CD4-positive, alpha-beta T cell treated with Interferon alpha-2 for 1 hour (primary cell): Measurements from ENCODE around the gene EPHA7.
A peak's percentile ranks its signal among the peaks of the same experiment; 100 is the strongest.

Experiments
- DNase-seq, 2 donors: peaks; one replicate each; pipeline ENCODE4 v3.0.0-alpha.2; 2020 to 2022

The EPHA7 gene

DNA sequence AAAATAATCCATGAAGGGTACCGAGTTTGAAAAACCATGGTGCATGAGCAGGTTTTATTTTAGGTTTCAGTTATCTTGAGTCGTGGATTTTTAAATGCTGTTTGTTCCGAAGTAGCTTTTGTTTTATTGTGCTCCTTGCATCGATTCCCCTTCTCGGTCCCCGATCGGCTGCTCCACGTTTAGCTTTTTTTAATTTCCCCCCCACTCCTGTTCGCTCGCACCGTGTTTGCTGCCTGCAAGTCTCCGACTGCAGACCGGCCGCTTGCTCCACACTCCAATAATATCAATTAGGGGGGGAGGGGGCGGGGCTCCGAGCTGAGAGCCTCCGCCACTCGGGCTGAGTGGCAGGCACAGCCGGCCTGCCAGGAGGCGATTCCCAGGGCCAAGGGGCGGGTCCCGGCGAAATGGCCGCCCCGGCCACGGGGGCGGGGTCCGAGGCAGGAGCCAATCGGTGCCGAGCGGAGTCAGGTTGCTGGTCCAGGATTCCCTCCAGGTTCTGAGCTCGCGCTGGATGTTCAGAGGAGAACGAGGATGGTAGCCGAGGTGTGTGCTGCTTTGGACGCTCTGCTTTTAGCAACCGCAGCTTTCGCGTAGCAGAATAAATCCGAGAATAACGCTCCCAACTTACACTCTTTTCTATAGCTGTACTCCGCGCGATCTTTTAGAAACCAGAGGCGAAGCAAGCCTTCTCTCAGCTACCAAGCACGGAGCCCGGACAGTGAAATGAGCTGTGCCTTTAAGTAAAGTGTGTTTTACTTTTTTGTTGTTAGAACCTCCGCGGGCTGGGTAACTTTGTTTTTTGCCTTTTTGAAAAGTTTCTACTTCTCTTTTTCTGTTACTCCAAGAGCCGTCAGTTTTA is at the start of gene EPHA7:
TSS of gene EPHA7 (minus strand) at position 256 of the 859 bp plus-strand sequence. CDS start at position 38, 218 bp downstream.
- DNase-seq = peak in 1 of 2 donors; percentile 22

DNA sequence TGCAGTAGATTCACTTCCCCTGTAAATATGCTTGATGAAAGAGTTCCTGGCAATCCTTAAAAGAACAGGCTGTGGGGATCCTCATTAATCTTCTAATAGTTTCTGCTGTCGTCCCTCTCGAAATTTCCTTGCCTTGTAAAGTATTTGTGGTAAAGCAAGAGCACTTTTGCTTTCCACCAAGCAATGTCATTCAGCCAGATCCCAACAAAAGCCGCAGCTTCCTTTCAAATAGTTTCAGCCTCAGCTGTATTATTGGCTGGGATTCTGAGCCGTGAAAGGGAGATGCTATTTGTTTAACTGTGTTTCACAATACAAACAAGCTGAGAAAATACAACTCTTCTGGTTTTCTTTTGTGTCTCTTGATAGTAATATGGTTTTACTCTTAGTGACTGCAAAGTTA is 48.9 kb upstream of the EPHA7 start:
- DNase-seq = no peak

DNA sequence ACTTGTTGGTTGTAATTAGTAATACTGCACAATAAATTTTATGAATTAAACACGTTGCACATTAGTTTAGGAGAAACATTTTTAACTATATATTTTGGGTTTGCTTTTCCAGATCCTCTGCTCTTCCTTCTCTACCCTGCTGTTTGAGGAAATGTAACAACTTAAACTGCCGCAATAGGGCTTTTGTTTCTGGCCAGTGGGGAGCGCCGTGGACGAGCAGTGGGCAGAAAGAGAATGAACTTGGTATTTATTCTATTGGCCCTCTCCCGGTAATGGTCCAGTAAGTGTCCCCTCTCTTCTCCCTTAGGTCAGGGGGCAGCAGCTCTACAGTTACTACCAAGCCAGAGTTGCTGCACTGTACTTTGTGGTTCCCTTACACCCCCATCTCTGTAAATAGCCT is 35.2 kb upstream of the EPHA7 start:
- no peak for DNase-seq

DNA sequence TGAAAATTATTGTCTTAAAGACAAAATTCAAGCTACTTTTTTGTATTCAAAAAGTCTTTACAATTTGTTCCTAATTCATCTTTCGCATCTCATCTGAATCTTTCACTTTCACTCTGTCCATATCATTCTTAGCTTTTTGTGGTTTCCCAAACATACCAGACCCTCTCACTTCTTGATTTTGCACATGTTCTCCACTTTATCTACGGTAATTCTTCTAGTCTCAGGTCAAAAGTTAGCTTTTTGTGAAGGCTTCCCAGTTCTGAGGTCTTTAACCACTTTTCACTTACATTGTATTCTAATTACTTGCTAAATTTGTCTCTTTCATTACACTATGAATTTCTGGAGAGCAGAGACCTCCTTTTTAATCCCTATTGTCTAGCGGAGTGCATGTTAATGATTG is 34.6 kb upstream of the EPHA7 start:
- DNase-seq = no peak

DNA sequence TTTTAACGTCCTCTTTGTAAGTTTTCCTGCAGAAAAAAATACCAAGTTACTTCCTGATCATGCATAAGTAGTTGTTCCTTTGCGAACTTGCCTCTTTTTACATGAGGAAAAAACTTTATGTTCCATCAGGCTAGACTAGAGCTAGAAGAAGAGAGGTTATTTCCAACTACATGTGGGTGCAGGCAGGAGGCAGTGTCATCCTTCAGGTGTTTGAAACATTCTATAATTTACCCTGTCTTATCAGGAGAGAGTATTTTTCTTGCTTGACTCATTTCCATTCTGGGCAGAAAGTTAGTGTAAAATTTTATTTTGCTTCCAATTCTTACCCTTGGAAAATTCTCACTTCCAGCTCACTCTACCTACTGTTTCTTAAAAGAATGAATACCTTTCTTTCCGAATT is 28.5 kb upstream of the EPHA7 start:
- no peak for DNase-seq

DNA sequence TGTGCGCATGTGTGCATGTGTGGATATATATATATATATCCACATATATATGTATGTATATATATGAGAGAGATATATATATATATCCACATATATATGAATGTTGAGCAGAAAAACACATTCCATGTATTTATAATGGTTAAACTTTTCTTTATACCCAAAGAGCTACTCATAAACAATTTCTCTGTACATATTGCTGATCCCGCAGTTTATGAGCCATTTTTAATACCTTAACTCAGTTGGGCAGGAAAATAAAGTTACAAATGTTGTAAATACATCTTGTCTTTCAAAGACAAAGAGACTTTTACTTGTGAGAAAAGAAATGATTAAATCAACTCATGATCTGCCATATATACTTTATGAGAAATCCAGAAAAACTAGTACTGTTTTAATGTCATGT is 18.1 kb upstream of the EPHA7 start:
- no peak for DNase-seq

DNA sequence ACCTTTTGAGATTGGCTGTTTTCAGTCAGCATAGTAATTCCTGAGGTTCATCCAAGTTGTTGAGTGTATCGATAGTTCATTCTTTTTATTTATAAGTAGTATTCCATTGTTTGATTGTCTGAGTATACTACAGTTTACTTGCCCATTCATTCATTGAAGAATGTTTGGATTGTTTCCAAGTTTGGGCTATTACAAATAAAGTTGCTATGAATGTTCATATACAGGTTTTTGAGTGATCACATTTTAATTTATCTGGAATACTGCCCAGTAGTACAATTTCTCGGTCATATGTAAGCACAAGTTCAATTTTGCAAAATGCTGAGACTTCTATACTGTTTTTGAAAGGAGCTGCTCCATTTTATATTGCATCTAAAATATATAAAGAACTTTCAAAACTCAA is 14.2 kb upstream of the EPHA7 start:
- no peak for DNase-seq

DNA sequence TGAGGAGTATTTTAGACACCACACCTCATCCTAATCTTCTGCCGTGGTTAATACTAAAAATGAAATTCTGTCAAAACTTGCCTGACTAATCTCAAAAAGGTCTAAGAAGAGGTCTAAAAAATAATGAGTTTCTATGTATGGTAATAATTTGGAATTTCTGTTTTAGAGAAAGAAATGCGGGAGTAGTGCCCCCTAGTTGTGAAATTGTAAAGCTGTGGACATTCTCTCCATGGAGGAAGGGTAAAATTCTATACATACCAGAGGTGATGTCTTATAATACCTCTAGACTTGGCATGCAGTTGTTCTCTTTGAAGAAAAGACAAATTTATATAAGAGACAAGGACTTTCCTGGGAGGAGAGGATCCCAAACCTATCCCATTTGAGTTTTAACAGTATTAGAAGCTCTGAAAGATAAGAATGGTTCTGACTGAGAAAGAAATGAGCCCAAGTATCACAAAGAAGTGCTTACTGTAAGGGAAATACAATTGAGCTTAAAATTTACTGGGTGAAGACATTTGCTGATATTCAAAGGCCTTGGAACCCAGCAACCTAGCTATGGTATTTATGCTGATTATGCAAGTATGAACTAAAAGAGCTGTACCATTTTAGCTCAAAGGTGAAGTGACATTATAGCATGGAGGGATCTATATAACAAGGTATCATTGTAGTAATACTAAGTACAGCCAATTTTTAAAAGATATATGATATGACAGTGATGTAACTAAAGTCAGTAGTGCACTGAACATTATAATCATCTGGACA is 5.1 kb upstream of the EPHA7 start:
- DNase-seq = no peak

DNA sequence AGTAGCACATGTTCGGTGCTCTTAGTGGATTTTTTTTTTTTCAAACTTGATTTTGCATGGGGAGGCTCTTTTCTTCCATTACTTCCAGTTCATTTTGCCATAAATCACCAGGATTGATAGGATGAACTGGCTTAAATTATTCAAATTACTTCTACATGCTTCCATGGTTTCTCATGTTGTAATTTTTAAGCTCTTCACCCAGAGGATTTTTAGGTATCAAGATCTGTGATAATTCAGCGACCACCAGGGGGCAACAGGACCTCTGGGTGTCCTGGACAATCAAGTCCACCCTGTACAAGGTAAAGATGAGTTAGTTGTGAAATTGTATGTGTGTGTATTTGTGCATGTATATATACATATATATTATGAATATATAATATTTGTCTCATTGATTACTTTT is 4.2 kb upstream of the EPHA7 start:
- no peak for DNase-seq

DNA sequence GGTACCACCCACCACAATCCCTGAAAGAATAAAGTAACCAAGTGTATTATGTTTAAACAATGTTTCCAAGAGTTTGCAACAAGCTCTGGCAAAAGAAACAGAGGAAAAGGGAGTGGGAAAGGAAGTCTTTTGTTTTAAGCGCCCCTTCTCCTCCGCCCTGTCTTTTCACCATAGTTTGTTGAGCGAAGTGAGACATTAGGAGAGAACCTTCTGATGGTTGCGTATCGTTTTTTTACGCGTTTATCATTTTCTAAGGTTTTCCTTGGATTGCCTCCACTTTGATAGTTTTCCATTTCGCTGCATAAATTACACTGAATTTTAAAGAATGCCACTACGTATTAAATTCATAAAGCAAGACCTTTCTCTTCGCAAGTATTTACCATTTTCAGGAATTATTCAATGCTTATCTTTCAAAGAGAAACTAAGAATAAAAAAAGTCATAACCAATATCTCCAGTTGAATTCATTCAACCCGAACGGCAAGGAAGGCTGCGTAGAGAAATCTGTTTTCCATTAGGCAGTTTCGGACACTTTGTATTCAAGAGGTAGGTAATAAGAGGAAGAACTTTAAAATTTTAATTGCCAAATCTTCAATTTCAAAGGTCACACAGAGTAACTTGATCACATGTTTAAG is 920 bp upstream of the EPHA7 start:
- DNase-seq = no peak

DNA sequence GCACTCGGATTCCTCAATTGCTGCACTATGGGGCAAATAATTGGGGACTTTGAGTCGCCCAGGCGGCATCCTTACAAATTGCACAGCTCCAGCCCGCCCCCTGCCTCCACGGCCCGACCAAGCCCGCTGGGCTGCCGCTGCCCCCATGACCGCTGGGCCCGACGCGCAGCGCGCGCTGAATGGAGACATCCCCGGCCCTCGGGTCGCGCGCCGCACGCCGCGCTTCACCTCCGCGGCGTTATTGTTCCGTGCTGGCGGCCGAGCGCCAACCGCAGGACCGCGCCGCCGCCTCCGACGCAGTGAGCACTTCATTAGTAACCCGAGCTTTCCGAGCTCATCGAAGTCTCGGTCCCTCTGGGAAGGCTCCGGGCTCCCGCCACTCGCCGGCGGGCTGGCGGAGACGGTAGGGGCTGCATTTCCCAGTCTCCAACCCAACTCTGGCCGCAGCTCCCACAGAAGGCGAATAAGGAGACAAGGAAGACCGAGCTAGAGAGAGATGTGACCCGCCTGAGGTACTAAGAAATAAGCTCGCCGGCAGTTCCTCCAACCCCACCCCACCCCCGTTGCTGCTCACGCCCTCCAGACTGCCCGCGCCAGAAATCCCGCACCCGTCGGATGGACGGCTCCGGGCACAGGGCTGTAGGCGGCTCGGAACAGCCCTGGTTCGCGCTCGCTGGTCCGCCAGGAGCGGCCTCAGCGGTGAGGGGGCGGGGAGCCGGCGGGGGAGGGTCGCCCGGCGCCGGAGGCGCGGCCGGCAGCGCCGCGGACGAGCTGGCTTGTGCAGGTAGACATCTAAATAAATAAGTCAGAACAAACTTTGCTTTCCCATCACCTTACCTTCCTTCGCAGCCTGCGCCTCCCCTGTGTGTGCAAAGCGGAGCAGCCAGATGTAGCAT is 703 bp downstream of the EPHA7 start:
- no peak for DNase-seq

DNA sequence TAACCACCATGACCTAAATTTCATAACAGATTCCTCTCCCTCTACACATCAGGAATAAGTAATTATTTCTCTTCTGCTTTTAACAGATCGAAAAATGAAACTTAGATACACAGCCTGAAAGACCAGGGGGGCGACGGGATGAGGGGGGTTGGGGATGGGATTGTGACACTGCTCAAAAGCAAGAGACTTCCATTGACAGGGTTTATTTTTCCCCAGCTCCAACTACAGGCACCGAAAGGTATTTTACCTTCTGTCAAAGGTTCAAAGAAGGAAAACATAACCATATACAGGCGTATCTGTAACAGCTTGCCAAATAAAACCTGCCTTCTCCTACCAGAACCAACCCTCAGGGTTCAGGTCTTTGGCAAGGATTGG is 1.3 kb downstream of the EPHA7 start:
- no peak for DNase-seq

DNA sequence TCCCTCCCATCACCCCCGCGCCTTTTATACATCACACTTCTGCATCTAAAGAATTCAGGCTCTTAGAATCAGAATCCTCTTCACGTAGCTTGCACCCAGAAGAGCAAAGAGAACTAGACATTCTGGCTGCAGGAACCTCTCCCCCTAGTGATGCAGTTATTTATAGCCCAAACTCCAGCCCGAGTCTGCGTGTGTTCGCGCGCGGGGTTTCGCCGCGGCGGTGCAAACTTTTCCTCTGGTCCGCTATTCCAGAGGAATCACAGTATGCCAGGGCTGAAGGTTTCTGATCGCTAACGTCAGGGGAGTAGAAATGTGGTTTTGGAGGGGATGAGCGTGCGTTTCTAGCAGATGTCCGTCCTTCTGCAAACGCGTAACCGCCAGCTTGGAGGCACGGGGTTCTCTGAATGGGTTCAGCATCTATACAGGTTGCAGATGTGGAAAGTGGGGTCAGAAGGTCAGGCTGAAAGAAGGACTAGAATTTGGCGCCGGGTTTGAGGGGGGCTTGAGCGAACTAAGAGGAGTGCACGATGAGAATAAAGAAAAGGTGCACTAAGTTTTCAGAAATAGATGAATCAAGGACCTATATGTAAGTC is 1.8 kb downstream of the EPHA7 start:
- no peak for DNase-seq

DNA sequence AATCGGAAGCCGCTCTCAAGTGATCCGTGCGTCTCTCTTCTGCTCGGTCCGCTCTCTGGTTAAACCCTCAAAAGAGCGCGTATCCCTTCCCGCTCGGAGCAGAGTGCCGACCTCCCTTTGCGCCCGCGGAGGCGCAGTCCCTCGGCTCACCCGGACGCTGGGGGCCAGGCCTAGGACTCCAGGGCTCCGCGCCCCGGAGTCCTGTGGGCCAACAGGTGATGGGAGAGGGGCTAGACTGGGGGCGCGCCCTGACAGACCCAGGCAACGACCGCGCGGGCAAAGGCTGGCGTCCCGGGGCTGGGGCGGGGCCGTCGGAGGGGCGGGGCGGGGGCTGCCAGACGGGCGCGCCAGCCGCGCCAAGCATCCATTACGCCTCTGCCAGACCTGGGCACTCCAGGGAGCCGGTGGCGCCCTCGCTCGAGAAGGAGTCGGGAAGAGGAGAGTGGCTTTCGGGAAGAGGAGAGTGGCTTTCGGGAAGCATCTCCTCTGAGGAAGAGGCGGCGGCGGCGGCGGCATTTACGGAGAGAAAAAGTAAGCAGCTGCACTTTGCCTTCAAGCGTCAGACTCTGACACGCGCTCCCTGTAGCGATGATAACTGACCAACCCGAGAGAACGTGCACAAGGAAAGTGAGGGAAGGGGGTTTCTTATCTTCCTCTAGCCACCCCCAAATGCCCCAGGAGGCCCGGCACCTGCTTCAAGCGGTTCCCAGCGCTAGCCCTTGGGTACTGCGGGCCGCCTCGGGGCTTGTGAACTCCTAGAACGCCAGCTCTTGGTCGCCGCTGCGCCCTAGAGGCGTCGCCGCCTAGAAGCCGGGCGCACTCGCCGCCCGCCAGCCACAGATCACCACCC is 2.6 kb downstream of the EPHA7 start:
- no peak for DNase-seq

DNA sequence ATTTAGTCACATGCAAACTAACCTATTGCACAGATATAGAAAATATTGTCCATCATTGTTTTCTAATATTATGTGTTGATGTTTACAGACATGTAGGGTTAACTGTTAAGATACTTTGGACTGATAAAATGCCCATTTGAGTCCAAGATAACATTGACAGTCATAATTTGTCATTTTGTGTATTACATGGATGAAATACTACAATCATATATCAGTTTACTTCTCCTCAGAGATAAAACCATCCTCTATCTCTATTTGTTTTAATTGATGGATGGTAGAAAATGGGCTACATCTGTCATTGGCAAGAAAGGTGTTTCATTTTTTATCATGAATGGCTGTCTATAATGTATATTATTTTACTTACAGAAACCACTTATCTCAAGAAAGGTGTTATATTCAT is 6.2 kb downstream of the EPHA7 start:
- DNase-seq = no peak

DNA sequence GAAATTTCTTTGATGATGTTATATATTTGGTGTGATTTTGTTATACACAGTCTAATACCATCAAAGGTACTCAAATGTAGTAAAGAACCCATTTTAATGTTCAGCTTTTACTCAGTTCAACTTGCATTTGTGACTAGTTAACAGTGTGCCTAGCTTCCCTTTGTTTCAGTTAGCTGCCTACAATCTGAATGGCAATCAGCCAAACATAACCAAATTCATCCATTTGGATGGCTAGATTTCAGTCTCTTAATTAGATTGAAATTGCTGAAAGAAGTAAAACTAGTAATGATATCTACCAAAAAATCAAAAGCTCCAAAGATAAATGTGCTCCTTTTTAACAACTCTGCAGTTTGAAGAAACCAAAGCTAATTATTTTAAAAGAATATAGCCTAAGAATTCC is 6.9 kb downstream of the EPHA7 start:
- DNase-seq = no peak

DNA sequence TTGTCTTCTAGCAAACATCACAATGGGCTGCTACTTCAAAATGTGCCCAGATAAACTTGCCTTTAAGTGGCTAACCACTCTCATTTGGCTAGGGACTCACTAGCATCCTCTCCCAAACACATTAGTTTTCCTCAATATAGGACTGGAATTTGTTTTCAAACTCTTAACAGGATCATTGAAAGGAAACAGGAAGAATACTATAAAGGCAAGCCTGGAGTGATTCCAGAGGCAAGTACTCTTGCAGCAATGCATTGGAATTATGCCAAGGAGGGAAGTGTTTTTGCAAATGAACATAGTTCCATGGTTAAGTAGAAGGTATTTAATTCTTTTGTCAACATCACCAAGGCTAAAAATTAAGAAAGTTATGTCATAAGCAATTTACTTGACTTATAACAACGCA is 12.2 kb downstream of the EPHA7 start:
- no peak for DNase-seq

DNA sequence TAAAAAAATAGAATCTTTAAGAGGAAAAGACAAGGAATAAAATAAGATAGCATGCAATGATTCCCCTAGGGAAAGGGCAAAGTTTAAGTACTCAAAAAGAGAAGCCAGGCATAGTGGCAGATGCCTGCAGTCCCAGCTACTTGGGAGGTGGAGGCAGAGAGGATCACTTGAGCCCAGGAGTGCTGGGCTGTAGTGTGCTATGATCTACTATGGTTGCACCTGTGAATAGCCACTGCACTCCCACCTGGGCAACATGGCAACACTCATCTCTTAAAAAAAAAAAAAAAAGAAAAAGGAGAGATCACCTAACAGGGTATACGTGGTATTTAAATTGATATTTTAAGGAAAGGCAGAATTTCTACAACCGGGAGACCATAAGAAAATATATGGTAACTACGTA is 16.0 kb downstream of the EPHA7 start:
- DNase-seq = no peak

DNA sequence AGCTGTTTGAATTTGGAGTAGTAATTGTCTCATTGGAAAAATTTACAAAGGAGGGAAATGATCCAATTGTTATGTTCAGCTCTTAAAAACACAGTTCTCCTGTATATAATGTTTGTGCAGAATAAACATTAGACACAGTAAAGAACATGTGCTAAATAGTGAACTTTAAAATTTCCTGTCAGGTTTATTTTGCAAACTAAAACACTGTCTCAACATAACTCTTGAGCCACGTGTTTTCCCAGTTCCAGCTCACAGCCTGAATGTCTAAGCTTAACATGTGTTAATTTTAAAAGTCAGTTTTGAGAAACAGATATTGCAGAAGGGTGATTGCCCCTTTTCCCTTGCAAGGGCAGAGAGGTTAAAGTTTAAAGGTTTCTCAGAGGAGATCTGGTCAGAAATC is 20.6 kb downstream of the EPHA7 start:
- no peak for DNase-seq

DNA sequence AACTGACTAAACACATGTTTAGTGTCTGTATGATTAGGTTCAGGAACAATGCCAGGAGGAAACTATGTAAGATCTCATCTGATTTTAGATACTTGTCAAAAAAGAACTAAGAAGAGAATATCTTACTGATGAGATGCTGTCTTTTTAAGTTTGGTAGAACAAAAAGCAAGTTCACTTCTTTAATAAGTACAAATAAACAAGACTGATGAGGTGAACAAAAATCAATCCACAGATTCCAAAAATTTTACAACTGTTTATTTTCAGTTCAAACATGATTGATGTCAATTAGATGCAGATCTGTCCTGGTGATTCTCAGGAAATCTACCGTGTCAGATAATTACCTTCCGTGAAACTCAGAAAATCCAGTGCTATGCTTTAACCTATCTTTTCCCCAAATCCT is 24.9 kb downstream of the EPHA7 start:
- DNase-seq = no peak

DNA sequence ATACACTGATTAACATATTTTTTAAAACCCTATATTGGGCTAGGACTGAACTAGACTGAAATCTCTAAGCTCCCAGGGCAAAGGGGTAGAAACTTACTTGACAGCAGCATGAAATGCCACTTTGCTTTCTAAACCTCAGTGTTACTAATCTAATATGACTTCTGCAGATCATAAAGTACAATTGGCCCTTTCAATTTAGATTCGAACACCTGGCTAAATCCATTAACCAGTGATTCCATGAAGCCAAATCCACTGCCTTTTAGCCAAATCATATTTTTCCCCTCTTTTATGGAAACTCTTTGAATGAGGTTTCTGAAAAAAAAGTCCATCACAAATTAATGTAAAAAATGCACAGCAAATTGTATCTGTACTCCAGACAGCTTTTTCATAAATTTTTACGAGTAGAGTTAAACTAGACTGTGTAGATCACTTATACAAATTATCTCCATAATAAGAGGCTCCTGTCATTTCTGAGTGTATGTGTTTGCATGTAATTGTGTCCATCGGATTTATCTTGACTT is 25.7 kb downstream of the EPHA7 start:
- no peak for DNase-seq
